NT2/D1 (cell line): ENCODE data around the gene CNOT2.

ENCODE experiments used
- SUZ12 ChIP-seq: IDR thresholded peaks from 2 replicates; pipeline ENCODE4 v1.6.1; 2011; ENCODE audit not compliant: insufficient read length, insufficient read depth; ENCODE audit errors: extremely low read depth
- YY1 ChIP-seq: IDR thresholded peaks from 2 replicates; pipeline ENCODE4 v1.6.1; 2011; ENCODE audit not compliant: insufficient read length, insufficient read depth
- ZNF274 ChIP-seq: IDR thresholded peaks from 2 replicates; pipeline ENCODE4 v1.6.1; 2011; ENCODE audit warnings: mild to moderate bottlenecking, low read depth, low read length

GRCh38 chr12:70365648-70366518 is 122.7 kb downstream of the CNOT2 start, which contains the start of gene KCNMB4:
- TF ChIP-seq YY1 (no peak), ZNF274 (no peak), SUZ12 (no peak)
